Thyroid gland (tissue), 4 donors: ENCODE measurements around the gene NAALADL2. TPM values are rescaled to one million over a fixed set of nuclear protein-coding genes. Genes with fewer than 3 reads are reported as not detected.
"Not testable (repeated sequence)": the region's sequence is repeated elsewhere in the genome, so short reads cannot be mapped to it uniquely, and the experiment has no call there.

Experiments used
- DNase-seq, 2 donors: peaks; one replicate each; pipeline ENCODE4 v3.0.0-alpha.2; 2019
- H3K27ac ChIP-seq, 3 donors: fragments of 200-600 bp; sonication (generic); 1 replicate in 2 of 3; 2 replicates in 1 of 3; pipeline ENCODE4 v1.5.1; 2016 to 2019; ENCODE audit warnings: mild to moderate bottlenecking in 1 of 3, moderate library complexity in 1 of 3
- H3K27me3 ChIP-seq: fragments of 200-600 bp; sonication (generic); one replicate; pipeline ENCODE4 v1.5.1; 2019
- H3K36me3 ChIP-seq, 2 donors: fragments of 200-600 bp; sonication (generic); one replicate each; pipeline ENCODE4 v1.5.1; 2016 to 2019
- H3K4me1 ChIP-seq, 2 donors: fragments of 200-600 bp; sonication (generic); one replicate each; pipeline ENCODE4 v1.5.1; 2017 to 2019
- H3K4me3 ChIP-seq, 3 donors: fragments of 200-600 bp; sonication (generic); replicated peaks in 1 of 3; 1 replicate in 2 of 3; 2 replicates in 1 of 3; pipeline ENCODE4 v1.5.1; 2016; ENCODE audit warnings: mild to moderate bottlenecking in 1 of 3
- H3K9me3 ChIP-seq: fragments of 200-600 bp; sonication (generic); one replicate; pipeline ENCODE4 v1.5.1; 2017
- POLR2A ChIP-seq, 2 donors: fragments of 450-650 bp; IDR thresholded peaks; one replicate each; pipeline ENCODE4 v1.6.1; 2017; ENCODE audit warnings: antibody characterized with exemption in 2 of 2, mild to moderate bottlenecking in 2 of 2, moderate library complexity in 1 of 2
- WGBS, 2 donors: methylation state at CpG; one replicate each; pipeline ENCODE4 v1.1.5; 2017; 5-methylcytosine and 5-hydroxymethylcytosine counted together
- intact Hi-C: fragments of 100-400 bp; cut with DNase I; formaldehyde crosslinking; loops from one replicate; pipeline ENCODE4 v1.15.1; 2023
- total RNA-seq, 4 donors: library from RNA; depleted of rRNA; stranded (reverse); fragments of >200 nt; gene quantifications; one replicate each; pipeline ENCODE4 v1.2.3, GENCODE V29; 2016
- TF ChIP-seq, protein P1 (sequence below), 6 experiments: fragments of 200-600 bp in 3 of 6; fragments of 450-650 bp in 3 of 6; sonication (generic) in 3 of 6; IDR thresholded peaks; one replicate each; pipeline ENCODE4 v1.5.1; 2016 to 2019; ENCODE audit warnings: antibody characterized with exemption in 6 of 6, mild to moderate bottlenecking in 2 of 6, inconsistent platforms in 1 of 6, moderate library complexity in 1 of 6

Gene NAALADL2
- total RNA-seq, 4 donors from 2014 or later: 7.6 to 14.7 (median 9.0) TPM

DNA sequence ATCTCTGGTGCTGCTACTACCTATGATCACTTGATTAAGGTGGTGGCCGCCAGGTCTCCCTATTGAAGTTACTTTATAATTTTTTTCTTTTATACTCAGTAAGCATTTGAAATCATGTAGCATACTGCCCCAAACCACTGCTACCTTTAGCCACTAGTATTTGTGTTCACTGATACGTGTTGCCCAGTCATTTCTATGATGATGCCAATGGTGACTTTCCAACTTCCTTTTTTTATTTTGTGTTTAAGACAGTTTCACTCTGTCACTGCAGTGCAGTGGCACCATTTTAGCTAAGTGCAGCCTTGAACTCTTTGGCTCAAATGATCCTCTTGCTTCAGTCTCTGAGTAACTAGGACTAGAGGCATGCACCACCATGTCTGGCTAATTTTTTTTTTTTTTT, 598.2 kb downstream of the NAALADL2 start:
- H3K4me1 ChIP-seq: no peaks in the 10 kb centered on the region
- intact Hi-C loops: no loop called here
- H3K36me3 ChIP-seq: no peaks in the 10 kb centered on the region
- no peak overlapping the region for H3K27ac ChIP-seq
- TF ChIP-seq, protein P1, sequence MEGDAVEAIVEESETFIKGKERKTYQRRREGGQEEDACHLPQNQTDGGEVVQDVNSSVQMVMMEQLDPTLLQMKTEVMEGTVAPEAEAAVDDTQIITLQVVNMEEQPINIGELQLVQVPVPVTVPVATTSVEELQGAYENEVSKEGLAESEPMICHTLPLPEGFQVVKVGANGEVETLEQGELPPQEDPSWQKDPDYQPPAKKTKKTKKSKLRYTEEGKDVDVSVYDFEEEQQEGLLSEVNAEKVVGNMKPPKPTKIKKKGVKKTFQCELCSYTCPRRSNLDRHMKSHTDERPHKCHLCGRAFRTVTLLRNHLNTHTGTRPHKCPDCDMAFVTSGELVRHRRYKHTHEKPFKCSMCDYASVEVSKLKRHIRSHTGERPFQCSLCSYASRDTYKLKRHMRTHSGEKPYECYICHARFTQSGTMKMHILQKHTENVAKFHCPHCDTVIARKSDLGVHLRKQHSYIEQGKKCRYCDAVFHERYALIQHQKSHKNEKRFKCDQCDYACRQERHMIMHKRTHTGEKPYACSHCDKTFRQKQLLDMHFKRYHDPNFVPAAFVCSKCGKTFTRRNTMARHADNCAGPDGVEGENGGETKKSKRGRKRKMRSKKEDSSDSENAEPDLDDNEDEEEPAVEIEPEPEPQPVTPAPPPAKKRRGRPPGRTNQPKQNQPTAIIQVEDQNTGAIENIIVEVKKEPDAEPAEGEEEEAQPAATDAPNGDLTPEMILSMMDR (IDR thresholded peaks at IDR 0.05): no peak
- no peaks in the 10 kb centered on the region for H3K27me3 ChIP-seq
- 94 to 96% methylated on average over 2 of the region's 2 CpGs for WGBS, 2 donors
- DNase-seq: no peak
- H3K4me3 ChIP-seq: no peak overlapping the region
- no peaks in the 10 kb centered on the region for H3K9me3 ChIP-seq

DNA sequence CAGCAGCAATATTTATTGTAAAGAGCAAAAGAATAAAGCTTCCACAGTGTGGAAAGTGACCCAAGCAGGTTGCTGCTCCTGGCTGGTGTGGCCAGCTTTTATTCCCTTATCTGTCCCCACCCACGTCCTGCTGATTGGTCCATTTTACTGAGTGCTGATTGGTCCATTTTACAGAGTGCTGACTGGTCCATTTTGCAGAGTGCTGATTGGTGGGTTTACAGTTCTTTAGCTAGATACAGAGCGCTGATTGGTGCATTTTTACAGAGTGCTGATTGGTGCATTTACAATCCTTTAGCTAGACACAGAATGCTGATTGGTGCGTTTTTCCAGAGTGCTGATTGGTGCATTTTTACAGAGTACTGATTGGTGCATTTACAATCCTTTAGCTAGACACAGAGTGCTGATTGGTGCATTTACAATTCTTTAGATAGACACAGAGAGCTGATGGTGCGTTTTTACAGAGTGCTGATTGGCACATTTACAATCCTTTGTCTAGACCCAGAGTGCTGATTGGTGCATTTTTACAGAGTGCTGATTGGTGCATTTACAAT, 601.8 kb downstream of the NAALADL2 start:
- H3K4me1 ChIP-seq, H3K27ac ChIP-seq, intact Hi-C loops, H3K9me3 ChIP-seq, DNase-seq, H3K4me3 ChIP-seq, H3K27me3 ChIP-seq, H3K36me3 ChIP-seq: not testable (repeated sequence)
- 88 to 90% methylated on average over 4 of the region's 4 CpGs for WGBS, 2 donors

DNA sequence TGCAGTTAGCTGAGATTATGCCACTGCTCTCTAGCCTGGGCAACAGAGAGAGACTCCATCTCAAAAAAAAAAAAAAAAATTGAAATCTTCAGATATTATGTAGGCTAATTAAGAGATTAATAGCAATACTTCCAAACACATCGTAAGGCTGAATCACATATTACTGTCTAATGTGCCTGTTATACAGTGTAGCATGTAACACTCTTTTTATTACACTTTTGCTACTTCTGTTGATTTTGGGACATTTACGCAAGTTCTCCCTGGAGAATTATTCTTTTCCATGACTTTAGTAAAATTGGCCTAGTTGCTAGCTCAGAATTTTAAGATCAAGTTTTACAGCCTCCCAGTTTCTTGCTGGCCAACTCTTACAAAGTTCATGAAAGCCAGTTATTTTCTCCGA, 605.2 kb downstream of the NAALADL2 start:
- no peak for DNase-seq
- 84% methylated on average over 3 of the region's 3 CpGs for WGBS, 2 donors
- Histone ChIP-seq H3K4me1 (no peaks in the 10 kb centered on the region), H3K4me3 (no peak overlapping the region), H3K27ac (no peak overlapping the region), H3K36me3 (no peaks in the 10 kb centered on the region), H3K9me3 (no peaks in the 10 kb centered on the region), H3K27me3 (no peaks in the 10 kb centered on the region)
- intact Hi-C loops: no loop called here
- TF ChIP-seq POLR2A (IDR thresholded peaks at IDR 0.05): no peak
- TF ChIP-seq, protein P1 (IDR thresholded peaks at IDR 0.05): no peak

GRCh38 chr3:175469124-175469523, 610.0 kb downstream of the NAALADL2 start:
- TF ChIP-seq POLR2A (IDR thresholded peaks at IDR 0.05): no peak
- TF ChIP-seq, protein P1 (IDR thresholded peaks at IDR 0.05): no peak
- H3K36me3 ChIP-seq: no peaks in the 10 kb centered on the region
- intact Hi-C loops: no loop called here

GRCh38 chr3:175475765-175476164, 616.6 kb downstream of the NAALADL2 start:
- DNase-seq: peak; percentile 4 to 51
- H3K27ac ChIP-seq: no peak overlapping the region
- peaks cover 6% of the 10 kb centered on the region in 2 donors for H3K4me1 ChIP-seq
- intact Hi-C loops: no loop called here
- H3K36me3 ChIP-seq: no peaks in the 10 kb centered on the region
- no peaks in the 10 kb centered on the region for H3K27me3 ChIP-seq
- WGBS, 2 donors: 49 to 57% methylated on average over 4 of the region's 4 CpGs
- TF ChIP-seq, protein P1 (IDR thresholded peaks at IDR 0.05): no peak
- no peak for TF ChIP-seq POLR2A (IDR thresholded peaks at IDR 0.05)
- no peaks in the 10 kb centered on the region for H3K9me3 ChIP-seq
- H3K4me3 ChIP-seq: no peak overlapping the region

More at GRCh38 chr3:175469124-175469523, 610.0 kb downstream of the NAALADL2 start:
- H3K27ac ChIP-seq: no peak overlapping the region
- no peaks in the 10 kb centered on the region for H3K9me3 ChIP-seq
- H3K4me1 ChIP-seq: no peaks in the 10 kb centered on the region
- no peak for DNase-seq
- no peaks in the 10 kb centered on the region for H3K27me3 ChIP-seq
- no peak overlapping the region for H3K4me3 ChIP-seq

DNA sequence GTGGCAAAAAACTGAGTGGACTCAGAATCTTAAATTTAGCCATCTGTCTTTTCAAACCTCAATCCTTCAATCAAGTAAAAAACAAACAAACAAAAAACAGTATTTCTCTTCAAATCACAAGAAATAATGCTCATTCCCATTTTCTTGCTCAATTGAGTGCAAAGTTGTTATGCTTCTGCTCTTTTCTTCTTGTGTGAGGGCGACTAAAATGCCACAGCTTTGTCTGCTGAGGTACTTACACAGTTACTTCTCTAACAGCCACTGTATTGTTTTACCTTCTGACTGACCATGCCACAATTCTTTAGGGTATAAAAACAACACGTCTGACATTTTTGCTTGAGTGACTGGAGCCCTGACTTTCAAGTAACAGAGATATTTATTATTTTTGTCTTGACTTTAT, 617.4 kb downstream of the NAALADL2 start:
- peaks cover 6% of the 10 kb centered on the region in 2 donors for H3K4me1 ChIP-seq
- 19 to 33% methylated on average over 2 of the region's 2 CpGs for WGBS, 2 donors
- no peak for DNase-seq
- TF ChIP-seq, protein P1 (IDR thresholded peaks at IDR 0.05): no peak
- TF ChIP-seq POLR2A (IDR thresholded peaks at IDR 0.05): no peak
- no peak overlapping the region for H3K4me3 ChIP-seq
- H3K27ac ChIP-seq: no peak overlapping the region
- H3K36me3 ChIP-seq: no peaks in the 10 kb centered on the region
- no peaks in the 10 kb centered on the region for H3K27me3 ChIP-seq
- no peaks in the 10 kb centered on the region for H3K9me3 ChIP-seq
- intact Hi-C loops: no loop called here
